Activated CD4-positive, alpha-beta T cell treated with anti-CD3 and anti-CD28 coated beads, Interleukin-2, amount 10 ng/mL, durations not matched to agents 7 days and 5 days (primary cell): Measurements from ENCODE around the gene BOLA3. TPM values are rescaled to one million over a fixed set of nuclear protein-coding genes. Genes with fewer than 3 reads are reported as not detected.

ENCODE experiments used
- CTCF ChIA-PET: fragments of 350-600 bp; sonication (Branson Sonifier 250); formaldehyde crosslinking; loops from one replicate; lab custom pipeline; 2021; ENCODE audit warnings: antibody characterized with exemption; lab: Charles Lee
- POLR2A ChIA-PET: fragments of 350-600 bp; sonication (Branson Sonifier 250); formaldehyde crosslinking; loops from one replicate; lab custom pipeline; 2021; ENCODE audit warnings: antibody characterized with exemption; lab: Charles Lee
- DNase-seq: peaks from one replicate; pipeline ENCODE4 v3.0.0-alpha.2; 2020
- H3K27ac Mint-ChIP-seq: one replicate; pipeline ENCODE4 v1.8.0; 2021; ENCODE audit warnings: mild to moderate bottlenecking, moderate library complexity, mixed read lengths
- H3K27me3 Mint-ChIP-seq: one replicate; pipeline ENCODE4 v1.8.0; 2021; ENCODE audit warnings: mixed read lengths
- H3K36me3 Mint-ChIP-seq: one replicate; pipeline ENCODE4 v1.8.0; 2021; ENCODE audit warnings: low read depth, mixed read lengths
- H3K4me1 Mint-ChIP-seq: one replicate; pipeline ENCODE4 v1.8.0; 2021; ENCODE audit warnings: mixed read lengths
- H3K4me3 Mint-ChIP-seq: one replicate; pipeline ENCODE4 v1.8.0; 2021; ENCODE audit warnings: mild to moderate bottlenecking, moderate library complexity, mixed read lengths
- H3K9me3 Mint-ChIP-seq: one replicate; pipeline ENCODE4 v1.8.0; 2021; ENCODE audit warnings: mixed read lengths
- total RNA-seq, 2 experiments: library from RNA; stranded (reverse); gene quantifications; one replicate each; pipeline ENCODE4 v1.2.3, GENCODE V29; 2021

BOLA3 gene
- total RNA-seq, 2 experiments from 2014 or later = 53.3 to 63.2 TPM

DNA sequence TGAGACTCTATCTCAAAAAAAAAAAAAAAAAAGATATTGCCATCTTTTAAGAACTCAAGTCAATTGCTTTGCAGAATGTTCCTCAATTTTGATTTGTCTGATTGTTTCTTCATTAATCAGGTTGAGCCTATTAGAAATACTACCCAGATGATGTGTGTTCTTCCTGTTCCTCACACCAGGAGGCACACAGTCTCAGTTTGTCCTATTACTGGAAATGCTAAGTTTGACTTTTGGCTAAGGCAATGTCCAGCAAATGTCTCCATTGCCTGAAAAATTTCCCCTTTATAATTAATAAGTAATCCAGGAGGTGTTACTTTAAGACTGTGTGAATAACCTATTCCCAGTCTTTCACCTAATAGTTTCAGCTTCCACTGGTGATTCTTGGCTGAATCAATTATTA is 28.4 kb downstream of the BOLA3 start:
- H3K27me3 Mint-ChIP-seq = peaks cover 4% of the 10 kb centered on the region
- peaks cover 13% of the 10 kb centered on the region for H3K4me1 Mint-ChIP-seq
- POLR2A ChIA-PET = no interaction called here
- CTCF ChIA-PET = interaction anchor here (2.5 kb wide), 1 partner anchor 8 kb away, joined by 17 read pairs; no protein-coding TSS in a partner anchor
- peak overlapping the region; percentile 85 for H3K4me3 Mint-ChIP-seq
- no peak for DNase-seq
- peaks cover 23% of the 10 kb centered on the region for H3K9me3 Mint-ChIP-seq
- H3K36me3 Mint-ChIP-seq = peaks cover 23% of the 10 kb centered on the region
- no peak overlapping the region for H3K27ac Mint-ChIP-seq

GRCh38 chr2:74111380-74111779 is 36.3 kb downstream of the BOLA3 start:
- Mint-ChIP-seq H3K27me3 (peaks cover 4% of the 10 kb centered on the region), H3K4me1 (no peaks in the 10 kb centered on the region), H3K9me3 (no peaks in the 10 kb centered on the region), H3K36me3 (no peaks in the 10 kb centered on the region), H3K27ac (no peak overlapping the region), H3K4me3 (no peak overlapping the region)
- ChIA-PET POLR2A (no interaction called here), CTCF (interaction anchor here (0.8 to 2.9 kb wide), 4 partner anchors 9 to 116 kb away, joined by 3 to 17 read pairs (median 3); no protein-coding TSS in a partner anchor)
- DNase-seq = no peak

DNA sequence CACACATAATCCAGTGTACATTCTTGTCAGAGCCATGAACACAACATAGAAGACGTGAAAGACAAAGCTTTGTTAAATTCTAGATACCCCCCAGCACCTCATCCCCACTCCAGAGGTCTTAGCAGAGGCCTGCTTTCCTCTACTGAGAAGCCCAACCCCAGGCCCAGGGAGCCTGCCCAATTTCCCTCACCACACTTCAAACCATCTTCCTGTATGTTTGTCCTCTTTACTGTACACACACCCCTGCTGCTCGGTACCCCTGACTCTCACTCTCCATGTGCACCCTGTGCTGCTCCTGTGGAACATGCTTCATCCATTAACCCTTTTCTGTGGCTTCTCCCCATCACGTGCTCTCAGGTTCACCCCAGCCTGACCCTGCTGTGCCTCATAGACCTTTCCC is 37.2 kb downstream of the BOLA3 start:
- Mint-ChIP-seq H3K27me3 (peaks cover 4% of the 10 kb centered on the region), H3K27ac (no peak overlapping the region), H3K9me3 (no peaks in the 10 kb centered on the region), H3K4me3 (no peak overlapping the region), H3K36me3 (no peaks in the 10 kb centered on the region), H3K4me1 (no peaks in the 10 kb centered on the region)
- ChIA-PET POLR2A (no interaction called here), CTCF (interaction anchor here (1.2 to 2.9 kb wide), 2 partner anchors 10 to 115 kb away, joined by 3 to 17 read pairs; no protein-coding TSS in a partner anchor)
- no peak for DNase-seq

- H3K36me3 Mint-ChIP-seq = peaks cover 2% of the 10 kb centered on the region
- no peak overlapping the region for H3K27ac Mint-ChIP-seq
- H3K4me1 Mint-ChIP-seq = no peaks in the 10 kb centered on the region
- CTCF ChIA-PET = interaction anchor here (2.9 kb wide), 1 partner anchor 11 kb away, joined by 17 read pairs; no protein-coding TSS in a partner anchor
- POLR2A ChIA-PET = no interaction called here
- H3K9me3 Mint-ChIP-seq = no peaks in the 10 kb centered on the region
- no peak overlapping the region for H3K4me3 Mint-ChIP-seq
- DNase-seq = no peak
- H3K27me3 Mint-ChIP-seq = peaks cover 4% of the 10 kb centered on the region
Observed at GRCh38 chr2:74109551-74109950, 38.2 kb downstream of the BOLA3 start.

DNA sequence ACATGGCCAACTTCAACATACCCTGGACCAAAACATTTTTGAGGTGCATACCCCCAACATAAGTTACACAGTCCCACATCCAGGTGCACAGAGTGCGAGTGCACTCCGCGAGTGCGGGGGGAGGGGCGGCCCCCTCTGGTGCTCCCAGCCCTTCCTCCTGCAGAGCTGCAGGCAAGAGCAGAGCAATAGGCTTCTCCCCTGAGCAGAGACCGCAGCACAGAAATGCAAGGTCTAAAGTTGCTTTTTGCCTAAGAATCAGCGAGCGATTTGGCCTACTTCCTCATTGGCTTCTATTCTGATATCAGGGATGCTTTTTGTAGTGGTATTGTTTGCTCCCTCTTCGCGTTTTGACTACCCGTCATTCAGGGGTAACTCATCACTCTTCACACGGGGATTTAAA is 40.6 kb downstream of the BOLA3 start:
- DNase-seq = no peak
- Mint-ChIP-seq H3K27ac (no peak overlapping the region), H3K36me3 (peaks cover 2% of the 10 kb centered on the region), H3K27me3 (no peaks in the 10 kb centered on the region), H3K4me1 (no peaks in the 10 kb centered on the region), H3K4me3 (no peak overlapping the region), H3K9me3 (no peaks in the 10 kb centered on the region)
- ChIA-PET CTCF (no interaction called here), POLR2A (no interaction called here)

GRCh38 chr2:74105413-74105812 is 42.3 kb downstream of the BOLA3 start:
- no peaks in the 10 kb centered on the region for H3K4me1 Mint-ChIP-seq
- ChIA-PET CTCF (interaction anchor here (1.2 kb wide), 1 partner anchor 85 kb away, joined by 3 read pairs; no protein-coding TSS in a partner anchor), POLR2A (no interaction called here)
- H3K27ac Mint-ChIP-seq = no peak overlapping the region
- DNase-seq = no peak
- H3K27me3 Mint-ChIP-seq = no peaks in the 10 kb centered on the region
- no peak overlapping the region for H3K4me3 Mint-ChIP-seq
- H3K9me3 Mint-ChIP-seq = no peaks in the 10 kb centered on the region
- peaks cover 9% of the 10 kb centered on the region for H3K36me3 Mint-ChIP-seq

DNA sequence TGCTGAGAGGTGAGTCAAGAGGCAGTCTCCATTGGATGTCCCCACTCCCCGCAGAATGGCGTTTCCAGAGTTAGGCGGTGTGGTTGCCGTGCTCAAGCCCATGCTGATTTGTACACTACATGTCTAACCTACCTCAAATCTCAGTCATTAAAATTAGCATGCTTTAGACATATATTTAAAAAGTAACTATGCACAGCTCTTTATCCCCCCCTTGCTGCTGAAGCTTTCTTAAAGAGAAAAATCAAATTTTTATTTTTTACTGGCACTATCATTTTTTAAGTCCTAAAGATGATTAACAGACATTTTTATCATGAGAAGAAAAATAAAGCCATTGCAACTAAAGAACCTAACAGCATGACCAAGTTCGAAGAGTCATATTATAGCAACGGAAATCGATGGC is 42.9 kb downstream of the BOLA3 start:
- Mint-ChIP-seq H3K9me3 (no peaks in the 10 kb centered on the region), H3K27me3 (no peaks in the 10 kb centered on the region), H3K36me3 (peaks cover 11% of the 10 kb centered on the region), H3K27ac (no peak overlapping the region), H3K4me1 (no peaks in the 10 kb centered on the region), H3K4me3 (no peak overlapping the region)
- ChIA-PET CTCF (interaction anchor here (1.2 kb wide), 1 partner anchor 85 kb away, joined by 3 read pairs; no protein-coding TSS in a partner anchor), POLR2A (no interaction called here)
- DNase-seq = no peak

GRCh38 chr2:74103763-74104162 is 43.9 kb downstream of the BOLA3 start:
- no peaks in the 10 kb centered on the region for H3K27me3 Mint-ChIP-seq
- H3K36me3 Mint-ChIP-seq = peaks cover 11% of the 10 kb centered on the region
- H3K9me3 Mint-ChIP-seq = no peaks in the 10 kb centered on the region
- no peaks in the 10 kb centered on the region for H3K4me1 Mint-ChIP-seq
- no peak overlapping the region for H3K27ac Mint-ChIP-seq
- POLR2A ChIA-PET = no interaction called here
- H3K4me3 Mint-ChIP-seq = no peak overlapping the region
- CTCF ChIA-PET = interaction anchor here (0.7 to 1.8 kb wide), 2 partner anchors 17 to 24 kb away, joined by 3 to 5 read pairs; no protein-coding TSS in a partner anchor
- DNase-seq = no peak

- ChIA-PET CTCF (interaction anchor here (1.8 kb wide), 1 partner anchor 18 kb away, joined by 5 read pairs; no protein-coding TSS in a partner anchor), POLR2A (no interaction called here)
- H3K9me3 Mint-ChIP-seq = no peaks in the 10 kb centered on the region
- peaks cover 11% of the 10 kb centered on the region for H3K36me3 Mint-ChIP-seq
- H3K27ac Mint-ChIP-seq = no peak overlapping the region
- H3K27me3 Mint-ChIP-seq = no peaks in the 10 kb centered on the region
- H3K4me1 Mint-ChIP-seq = no peaks in the 10 kb centered on the region
- H3K4me3 Mint-ChIP-seq = no peak overlapping the region
- no peak for DNase-seq
Observed at GRCh38 chr2:74102516-74102915, 45.2 kb downstream of the BOLA3 start.

DNA sequence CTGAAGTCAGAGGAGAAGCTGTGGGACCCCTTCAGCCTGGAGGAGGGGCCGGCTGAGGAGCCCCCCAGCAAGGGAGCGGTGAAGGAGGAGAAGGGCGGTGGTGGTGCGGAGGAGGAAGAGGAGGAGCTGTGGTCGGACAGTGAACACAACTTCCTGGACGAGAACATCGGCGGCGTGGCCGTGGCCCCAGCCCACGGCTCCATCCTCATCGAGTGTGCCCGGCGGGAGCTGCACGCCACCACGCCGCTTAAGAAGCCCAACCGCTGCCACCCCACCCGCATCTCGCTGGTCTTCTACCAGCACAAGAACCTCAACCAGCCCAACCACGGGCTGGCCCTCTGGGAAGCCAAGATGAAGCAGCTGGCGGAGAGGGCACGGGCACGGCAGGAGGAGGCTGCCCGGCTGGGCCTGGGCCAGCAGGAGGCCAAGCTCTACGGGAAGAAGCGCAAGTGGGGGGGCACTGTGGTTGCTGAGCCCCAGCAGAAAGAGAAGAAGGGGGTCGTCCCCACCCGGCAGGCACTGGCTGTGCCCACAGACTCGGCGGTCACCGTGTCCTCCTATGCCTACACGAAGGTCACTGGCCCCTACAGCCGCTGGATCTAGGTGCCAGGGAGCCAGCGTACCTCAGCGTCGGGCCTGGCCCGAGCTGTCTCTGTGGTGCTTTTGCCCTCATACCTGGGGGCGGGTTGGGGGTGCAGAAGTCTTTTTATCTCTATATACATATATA is 46.0 kb downstream of the BOLA3 start:
- H3K36me3 Mint-ChIP-seq = peaks cover 11% of the 10 kb centered on the region
- H3K9me3 Mint-ChIP-seq = no peaks in the 10 kb centered on the region
- CTCF ChIA-PET = interaction anchor here (0.6 to 1.6 kb wide), 4 partner anchors 11 to 99 kb away, joined by 3 to 5 read pairs (median 3); no protein-coding TSS in a partner anchor
- no peaks in the 10 kb centered on the region for H3K4me1 Mint-ChIP-seq
- no peak overlapping the region for H3K27ac Mint-ChIP-seq
- no peaks in the 10 kb centered on the region for H3K27me3 Mint-ChIP-seq
- DNase-seq = no peak
- POLR2A ChIA-PET = no interaction called here
- no peak overlapping the region for H3K4me3 Mint-ChIP-seq

DNA sequence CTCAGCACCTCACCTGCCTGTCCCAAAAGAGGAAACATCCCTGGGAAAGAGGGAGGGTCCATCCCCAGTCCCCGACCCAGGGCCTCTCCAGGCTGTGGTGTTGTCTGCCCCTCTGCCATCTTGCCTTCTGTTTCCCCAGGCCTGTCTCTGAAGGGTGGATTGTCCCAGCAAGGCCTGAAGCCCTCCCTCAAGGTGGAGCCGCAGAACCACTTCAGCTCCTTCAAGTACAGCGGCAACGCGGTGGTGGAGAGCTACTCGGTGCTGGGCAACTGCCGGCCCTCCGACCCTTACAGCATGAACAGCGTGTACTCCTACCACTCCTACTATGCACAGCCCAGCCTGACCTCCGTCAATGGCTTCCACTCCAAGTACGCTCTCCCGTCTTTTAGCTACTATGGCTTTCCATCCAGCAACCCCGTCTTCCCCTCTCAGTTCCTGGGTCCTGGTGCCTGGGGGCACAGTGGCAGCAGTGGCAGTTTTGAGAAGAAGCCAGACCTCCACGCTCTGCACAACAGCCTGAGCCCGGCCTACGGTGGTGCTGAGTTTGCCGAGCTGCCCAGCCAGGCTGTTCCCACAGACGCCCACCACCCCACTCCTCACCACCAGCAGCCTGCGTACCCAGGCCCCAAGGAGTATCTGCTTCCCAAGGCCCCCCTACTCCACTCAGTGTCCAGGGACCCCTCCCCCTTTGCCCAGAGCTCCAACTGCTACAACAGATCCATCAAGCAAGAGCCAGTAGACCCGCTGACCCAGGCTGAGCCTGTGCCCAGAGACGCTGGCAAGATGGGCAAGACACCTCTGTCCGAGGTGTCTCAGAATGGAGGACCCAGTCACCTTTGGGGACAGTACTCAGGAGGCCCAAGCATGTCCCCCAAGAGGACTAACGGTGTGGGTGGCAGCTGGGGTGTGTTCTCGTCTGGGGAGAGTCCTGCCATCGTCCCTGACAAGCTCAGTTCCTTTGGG is 47.2 kb downstream of the BOLA3 start:
- POLR2A ChIA-PET = no interaction called here
- H3K36me3 Mint-ChIP-seq = peaks cover 11% of the 10 kb centered on the region
- H3K9me3 Mint-ChIP-seq = no peaks in the 10 kb centered on the region
- no peak overlapping the region for H3K4me3 Mint-ChIP-seq
- H3K27me3 Mint-ChIP-seq = no peaks in the 10 kb centered on the region
- CTCF ChIA-PET = interaction anchor here (0.8 to 1.6 kb wide), 5 partner anchors 10 to 98 kb away, joined by 3 to 5 read pairs (median 3); no protein-coding TSS in a partner anchor
- H3K27ac Mint-ChIP-seq = no peak overlapping the region
- no peak for DNase-seq
- no peaks in the 10 kb centered on the region for H3K4me1 Mint-ChIP-seq

- Mint-ChIP-seq H3K4me3 (no peak overlapping the region), H3K27ac (no peak overlapping the region), H3K36me3 (peaks cover 11% of the 10 kb centered on the region), H3K27me3 (no peaks in the 10 kb centered on the region), H3K9me3 (no peaks in the 10 kb centered on the region), H3K4me1 (no peaks in the 10 kb centered on the region)
- ChIA-PET POLR2A (no interaction called here), CTCF (interaction anchor here (0.8 to 1.5 kb wide), 3 partner anchors 21 to 47 kb away, joined by 3 read pairs; no protein-coding TSS in a partner anchor)
- DNase-seq = no peak
Observed at GRCh38 chr2:74099835-74100234, 47.9 kb downstream of the BOLA3 start.
